Sigmoid colon (tissue), 4 donors: ENCODE measurements around the gene CACNG4.

Experiments
- EP300 ChIP-seq, 4 donors: sonication (generic); formaldehyde crosslinking; IDR thresholded peaks; one replicate each; pipeline ENCODE4 v1.6.1; 2017; ENCODE audit warnings: antibody characterized with exemption in 4 of 4
- TF ChIP-seq, protein P1 (sequence below), 4 experiments: fragments of 450-650 bp in 3 of 4; fragments of 200-600 bp in 1 of 4; IDR thresholded peaks; one replicate each; pipeline ENCODE4 v1.5.1; 2016 to 2019; ENCODE audit warnings: antibody characterized with exemption in 4 of 4, mild to moderate bottlenecking in 3 of 4, moderate library complexity in 2 of 4

DNA sequence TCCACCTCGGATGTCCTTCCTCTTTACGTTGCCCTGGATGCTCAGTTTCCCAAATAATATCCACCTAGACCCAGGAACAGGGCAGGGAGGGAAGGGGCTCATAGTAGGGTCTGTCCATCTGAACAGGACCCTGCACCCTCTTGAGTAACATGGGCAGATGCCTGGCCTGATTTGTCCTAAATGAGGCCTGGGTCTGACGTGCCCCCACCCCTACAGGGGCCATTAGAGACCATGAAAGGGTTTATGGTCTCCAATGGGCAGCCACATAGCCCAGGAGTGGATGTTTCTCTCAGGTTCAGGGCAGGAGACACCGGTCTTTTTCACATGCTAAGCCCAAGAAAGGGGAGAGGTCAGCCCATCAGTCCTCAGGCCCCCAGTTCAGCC lies 86.6 kb downstream of the CACNG4 start:
- TF ChIP-seq, protein P1, sequence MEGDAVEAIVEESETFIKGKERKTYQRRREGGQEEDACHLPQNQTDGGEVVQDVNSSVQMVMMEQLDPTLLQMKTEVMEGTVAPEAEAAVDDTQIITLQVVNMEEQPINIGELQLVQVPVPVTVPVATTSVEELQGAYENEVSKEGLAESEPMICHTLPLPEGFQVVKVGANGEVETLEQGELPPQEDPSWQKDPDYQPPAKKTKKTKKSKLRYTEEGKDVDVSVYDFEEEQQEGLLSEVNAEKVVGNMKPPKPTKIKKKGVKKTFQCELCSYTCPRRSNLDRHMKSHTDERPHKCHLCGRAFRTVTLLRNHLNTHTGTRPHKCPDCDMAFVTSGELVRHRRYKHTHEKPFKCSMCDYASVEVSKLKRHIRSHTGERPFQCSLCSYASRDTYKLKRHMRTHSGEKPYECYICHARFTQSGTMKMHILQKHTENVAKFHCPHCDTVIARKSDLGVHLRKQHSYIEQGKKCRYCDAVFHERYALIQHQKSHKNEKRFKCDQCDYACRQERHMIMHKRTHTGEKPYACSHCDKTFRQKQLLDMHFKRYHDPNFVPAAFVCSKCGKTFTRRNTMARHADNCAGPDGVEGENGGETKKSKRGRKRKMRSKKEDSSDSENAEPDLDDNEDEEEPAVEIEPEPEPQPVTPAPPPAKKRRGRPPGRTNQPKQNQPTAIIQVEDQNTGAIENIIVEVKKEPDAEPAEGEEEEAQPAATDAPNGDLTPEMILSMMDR (IDR thresholded peaks at IDR 0.05), result no peak
- no peak for TF ChIP-seq EP300 (IDR thresholded peaks at IDR 0.05)
